Measurements from ENCODE around the gene BRME1.

DNA sequence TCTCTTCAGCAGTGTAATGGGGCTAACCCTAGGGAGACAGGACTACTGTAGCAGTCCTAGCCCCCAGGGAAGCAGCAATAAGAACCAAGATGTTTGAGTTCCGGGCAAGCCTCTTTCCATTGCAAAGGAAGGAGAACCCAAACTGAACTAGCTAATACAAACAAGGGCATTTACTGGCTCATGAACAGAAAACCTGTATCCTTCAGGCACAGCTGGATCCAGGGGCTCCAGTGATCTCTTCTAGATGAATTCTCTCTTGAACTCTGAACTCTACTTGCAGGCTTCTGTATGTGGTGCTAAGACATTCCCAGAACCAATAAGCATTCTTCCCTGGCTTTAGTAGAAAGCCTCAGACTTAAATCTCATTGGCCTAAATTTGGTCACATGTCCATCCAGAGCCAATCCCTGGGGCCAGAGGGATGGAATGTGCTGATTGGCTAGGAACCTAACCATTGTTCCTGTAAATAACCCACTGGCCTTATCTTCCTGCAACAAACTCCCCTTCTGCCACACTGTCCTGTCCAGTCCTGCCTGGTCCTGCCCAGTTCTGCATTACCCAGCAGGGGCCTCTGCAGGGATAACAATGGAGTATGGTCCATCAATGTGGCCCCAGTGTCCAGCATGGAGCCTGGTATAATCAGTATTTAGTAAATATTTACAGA is 36.2 kb upstream of the BRME1 start:
- TF ChIP-seq, protein P1, sequence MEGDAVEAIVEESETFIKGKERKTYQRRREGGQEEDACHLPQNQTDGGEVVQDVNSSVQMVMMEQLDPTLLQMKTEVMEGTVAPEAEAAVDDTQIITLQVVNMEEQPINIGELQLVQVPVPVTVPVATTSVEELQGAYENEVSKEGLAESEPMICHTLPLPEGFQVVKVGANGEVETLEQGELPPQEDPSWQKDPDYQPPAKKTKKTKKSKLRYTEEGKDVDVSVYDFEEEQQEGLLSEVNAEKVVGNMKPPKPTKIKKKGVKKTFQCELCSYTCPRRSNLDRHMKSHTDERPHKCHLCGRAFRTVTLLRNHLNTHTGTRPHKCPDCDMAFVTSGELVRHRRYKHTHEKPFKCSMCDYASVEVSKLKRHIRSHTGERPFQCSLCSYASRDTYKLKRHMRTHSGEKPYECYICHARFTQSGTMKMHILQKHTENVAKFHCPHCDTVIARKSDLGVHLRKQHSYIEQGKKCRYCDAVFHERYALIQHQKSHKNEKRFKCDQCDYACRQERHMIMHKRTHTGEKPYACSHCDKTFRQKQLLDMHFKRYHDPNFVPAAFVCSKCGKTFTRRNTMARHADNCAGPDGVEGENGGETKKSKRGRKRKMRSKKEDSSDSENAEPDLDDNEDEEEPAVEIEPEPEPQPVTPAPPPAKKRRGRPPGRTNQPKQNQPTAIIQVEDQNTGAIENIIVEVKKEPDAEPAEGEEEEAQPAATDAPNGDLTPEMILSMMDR (tag by site-specific recombination; IDR thresholded peaks at IDR 0.05) = no peak
- no peak for TF ChIP-seq ZNF423 (tag by site-specific recombination; IDR thresholded peaks at IDR 0.05)

Data from HEK293 (cell line).